A673 (cell line): ENCODE data around the gene MAST3.

ENCODE experiments used
- EZH2 ChIP-seq: fragments of 200-600 bp; sonication (generic); IDR thresholded peaks from 2 replicates; pipeline ENCODE4 v1.6.1; 2017; ENCODE audit warnings: borderline replicate concordance, low read depth, mild to moderate bottlenecking, mixed read lengths, antibody characterized with exemption, low read length; ENCODE audit not compliant: poor library complexity, severe bottlenecking
- TF ChIP-seq, protein P1 (sequence below): fragments of 300-800, 200-600 bp; sonication (generic); conservative IDR thresholded peaks from 2 replicates; pipeline ENCODE4 v1.5.1; 2017; ENCODE audit warnings: low read depth, mild to moderate bottlenecking, antibody characterized with exemption, low read length, moderate library complexity, mixed read lengths

DNA sequence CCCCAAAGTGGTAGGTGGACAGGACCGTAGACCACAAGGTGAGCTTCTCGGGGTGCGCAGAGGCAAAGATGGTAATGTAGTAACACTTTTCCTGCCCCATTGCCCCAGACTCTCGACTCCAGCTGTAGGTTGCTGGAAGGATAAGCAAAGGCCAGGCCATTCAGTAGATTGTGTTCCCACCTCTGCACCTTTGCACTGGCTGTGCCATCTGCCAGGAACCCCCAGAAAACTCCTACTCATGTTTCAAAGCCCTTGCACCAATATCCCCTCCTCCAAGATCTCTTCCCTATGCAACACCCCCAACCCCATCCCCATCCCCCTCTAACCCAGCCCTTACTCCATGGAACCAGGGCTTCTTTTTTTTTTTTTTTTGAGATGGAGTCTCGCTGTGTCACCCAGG, 29.2 kb upstream of the MAST3 start:
- TF ChIP-seq, protein P1, sequence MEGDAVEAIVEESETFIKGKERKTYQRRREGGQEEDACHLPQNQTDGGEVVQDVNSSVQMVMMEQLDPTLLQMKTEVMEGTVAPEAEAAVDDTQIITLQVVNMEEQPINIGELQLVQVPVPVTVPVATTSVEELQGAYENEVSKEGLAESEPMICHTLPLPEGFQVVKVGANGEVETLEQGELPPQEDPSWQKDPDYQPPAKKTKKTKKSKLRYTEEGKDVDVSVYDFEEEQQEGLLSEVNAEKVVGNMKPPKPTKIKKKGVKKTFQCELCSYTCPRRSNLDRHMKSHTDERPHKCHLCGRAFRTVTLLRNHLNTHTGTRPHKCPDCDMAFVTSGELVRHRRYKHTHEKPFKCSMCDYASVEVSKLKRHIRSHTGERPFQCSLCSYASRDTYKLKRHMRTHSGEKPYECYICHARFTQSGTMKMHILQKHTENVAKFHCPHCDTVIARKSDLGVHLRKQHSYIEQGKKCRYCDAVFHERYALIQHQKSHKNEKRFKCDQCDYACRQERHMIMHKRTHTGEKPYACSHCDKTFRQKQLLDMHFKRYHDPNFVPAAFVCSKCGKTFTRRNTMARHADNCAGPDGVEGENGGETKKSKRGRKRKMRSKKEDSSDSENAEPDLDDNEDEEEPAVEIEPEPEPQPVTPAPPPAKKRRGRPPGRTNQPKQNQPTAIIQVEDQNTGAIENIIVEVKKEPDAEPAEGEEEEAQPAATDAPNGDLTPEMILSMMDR, result no peak
- no peak for TF ChIP-seq EZH2
